GM18517 (cell line): ENCODE measurements around the gene GAB3.

Experiments used
- ATAC-seq: cut with Tn5 transposase; IDR thresholded peaks from one replicate; pipeline ENCODE4 v1.9.1; 2021; ENCODE audit warnings: mild to moderate bottlenecking, moderate library complexity; ENCODE audit not compliant: unreplicated experiment

Gene GAB3

GRCh38 chrX:154750301-154751202 is at the start of gene GAB3:
Gene GAB3, minus strand, starts transcription at chrX:154751077. Its CDS starts 52 bp downstream, at chrX:154751025.
- peak; percentile 50 for ATAC-seq

GRCh38 chrX:154799556-154800348 is 48.9 kb upstream of the GAB3 start:
- no peak for ATAC-seq

GRCh38 chrX:154797006-154797405 is 46.1 kb upstream of the GAB3 start:
- ATAC-seq, result no peak

GRCh38 chrX:154795016-154795415 is 44.1 kb upstream of the GAB3 start:
- no peak for ATAC-seq

- no peak for ATAC-seq
These were observed 42.4 kb upstream of the GAB3 start for GRCh38 chrX:154793084-154793795.

GRCh38 chrX:154791939-154792338 is 41.1 kb upstream of the GAB3 start:
- ATAC-seq, result no peak

GRCh38 chrX:154791467-154791866 is 40.6 kb upstream of the GAB3 start:
- ATAC-seq, result no peak

- no peak for ATAC-seq
These were observed 34.8 kb upstream of the GAB3 start for GRCh38 chrX:154785716-154786115.

- ATAC-seq, result no peak
These were observed 33.5 kb upstream of the GAB3 start for GRCh38 chrX:154784149-154784995.

- no peak for ATAC-seq
These were observed 30.1 kb upstream of the GAB3 start for GRCh38 chrX:154780968-154781367.

- no peak for ATAC-seq
These were observed 28.4 kb upstream of the GAB3 start for GRCh38 chrX:154779261-154779660.

GRCh38 chrX:154776753-154777152 is 25.9 kb upstream of the GAB3 start:
- no peak for ATAC-seq

GRCh38 chrX:154775419-154776349 is 24.8 kb upstream of the GAB3 start:
- no peak for ATAC-seq

- no peak for ATAC-seq
These were observed 23.7 kb upstream of the GAB3 start for GRCh38 chrX:154774622-154775021.

- ATAC-seq, result peak; percentile 88
These were observed 11.8 kb upstream of the GAB3 start, which contains the start of gene DKC1 for GRCh38 chrX:154762537-154763296. Gene DKC1, plus strand, starts transcription at chrX:154762864. Its CDS starts 102 bp downstream, at chrX:154762966.

- no peak for ATAC-seq
These were observed 11.2 kb upstream of the GAB3 start for GRCh38 chrX:154761977-154762536.

GRCh38 chrX:154758696-154759095 is 7.8 kb upstream of the GAB3 start:
- no peak for ATAC-seq

- no peak for ATAC-seq
These were observed 893 bp upstream of the GAB3 start for GRCh38 chrX:154751669-154752271.
